GM18520 (cell line): ENCODE results near the gene HOXA10.

Experiments
- ATAC-seq: cut with Tn5 transposase; IDR thresholded peaks from one replicate; pipeline ENCODE4 v1.9.1; 2021; ENCODE audit not compliant: unreplicated experiment

Gene HOXA10

GRCh38 chr7:27157702-27158431, 16.3 kb downstream of the HOXA10 start:
- ATAC-seq, result no peak

GRCh38 chr7:27156916-27157701, 17.0 kb downstream of the HOXA10 start:
- ATAC-seq, result no peak

GRCh38 chr7:27156508-27156898, 17.6 kb downstream of the HOXA10 start, which contains the start of gene HOXA7:
Gene HOXA7, minus strand, starts transcription at chr7:27156675. Its CDS starts 130 bp downstream, at chr7:27156545.
- no peak for ATAC-seq

- no peak for ATAC-seq
Measured at GRCh38 chr7:27155816-27156507, 18.2 kb downstream of the HOXA10 start.

GRCh38 chr7:27154901-27155815, 19.0 kb downstream of the HOXA10 start:
- ATAC-seq, result no peak

- no peak for ATAC-seq
Measured at GRCh38 chr7:27154369-27154768, 19.8 kb downstream of the HOXA10 start.

- no peak for ATAC-seq
Measured at GRCh38 chr7:27153526-27153925, 20.6 kb downstream of the HOXA10 start.

- no peak for ATAC-seq
Measured at GRCh38 chr7:27152816-27153442, 21.2 kb downstream of the HOXA10 start.

GRCh38 chr7:27151931-27152815, 21.9 kb downstream of the HOXA10 start, which contains the start of gene HOXA3:
Gene HOXA3, minus strand, starts transcription at chr7:27152583. Its CDS starts 41,943 bp downstream, at chr7:27110640.
- no peak for ATAC-seq

GRCh38 chr7:27151341-27151930, 22.7 kb downstream of the HOXA10 start:
- ATAC-seq, result no peak

GRCh38 chr7:27150568-27151340, 23.4 kb downstream of the HOXA10 start:
- ATAC-seq, result peak; percentile 75

- no peak for ATAC-seq
Measured at GRCh38 chr7:27149842-27150567, 24.1 kb downstream of the HOXA10 start.

- no peak for ATAC-seq
Measured at GRCh38 chr7:27148756-27149641, 25.1 kb downstream of the HOXA10 start.

GRCh38 chr7:27148031-27148755, 25.9 kb downstream of the HOXA10 start:
- no peak for ATAC-seq

- ATAC-seq, result no peak
Measured at GRCh38 chr7:27147199-27148030, 26.7 kb downstream of the HOXA10 start, which contains the start of gene HOXA6. Gene HOXA6, minus strand, starts transcription at chr7:27147774. Its CDS starts 25 bp downstream, at chr7:27147749.
